ENCODE results near the gene GGT5. TPM values are rescaled to one million over a fixed set of nuclear protein-coding genes. Genes with fewer than 3 reads are reported as not detected.

GGT5 gene
- total and polyA plus RNA-seq, 2 experiments from 2014 or later, result 9.8 to 47.4 TPM

- 66% methylated on average over 26 of the region's 26 CpGs for WGBS (ENCODE audit: low lambda C conversion rate, missing lambda C conversion rate)
Observed at GRCh38 chr22:24201681-24202614, 42.9 kb downstream of the GGT5 start.

GRCh38 chr22:24200619-24201212 is 44.2 kb downstream of the GGT5 start:
- no peaks in the 10 kb centered on the region for H4K20me1 ChIP-seq (ENCODE audit: insufficient read depth, poor library complexity, severe bottlenecking)
- no peaks in the 10 kb centered on the region for H3K27me3 ChIP-seq
- H3K36me3 ChIP-seq (replicated peaks; ENCODE audit: insufficient read depth, low read depth), result no peaks in the 10 kb centered on the region
- WGBS (ENCODE audit: low lambda C conversion rate, missing lambda C conversion rate), result 82% methylated on average over 7 of the region's 7 CpGs
- H3K79me2 ChIP-seq, result no peaks in the 10 kb centered on the region
- no peak for DNase-seq (ENCODE audit: low spot score)
- TF ChIP-seq CTCF (IDR thresholded peaks at IDR 0.05; ENCODE audit: poor library complexity), result no peak
- TF ChIP-seq EZH2 (IDR thresholded peaks at IDR 0.05; ENCODE audit: borderline replicate concordance), result no peak
- TF ChIP-seq EZH2phosphoT487 (IDR thresholded peaks at IDR 0.05; ENCODE audit: low read depth, severe bottlenecking, unreplicated experiment), result no peak
- no peak overlapping the region for H2AFZ ChIP-seq
- no peak overlapping the region for H3K27ac ChIP-seq
- no peaks in the 10 kb centered on the region for H3K9me2 ChIP-seq (replicated peaks; ENCODE audit: insufficient read depth)
- H3K4me3 ChIP-seq, result no peak overlapping the region
- no peaks in the 10 kb centered on the region for H3K9me3 ChIP-seq (ENCODE audit: low read depth)
- H3K4me2 ChIP-seq, result no peak overlapping the region
- peaks cover 8% of the 10 kb centered on the region for H3K4me1 ChIP-seq (ENCODE audit: insufficient read depth)

More at GRCh38 chr22:24201681-24202614, 42.9 kb downstream of the GGT5 start:
- H2AFZ ChIP-seq, result no peak overlapping the region
- DNase-seq (ENCODE audit: low spot score), result no peak
- no peak for TF ChIP-seq CTCF (IDR thresholded peaks at IDR 0.05; ENCODE audit: poor library complexity)
- TF ChIP-seq EZH2phosphoT487 (IDR thresholded peaks at IDR 0.05; ENCODE audit: low read depth, severe bottlenecking, unreplicated experiment), result no peak
- TF ChIP-seq EZH2 (IDR thresholded peaks at IDR 0.05; ENCODE audit: borderline replicate concordance), result no peak
- H3K4me3 ChIP-seq, result no peak overlapping the region
- no peaks in the 10 kb centered on the region for H3K9me3 ChIP-seq (ENCODE audit: low read depth)
- no peaks in the 10 kb centered on the region for H4K20me1 ChIP-seq (ENCODE audit: insufficient read depth, poor library complexity, severe bottlenecking)
- H3K27ac ChIP-seq, result no peak overlapping the region
- no peaks in the 10 kb centered on the region for H3K36me3 ChIP-seq (replicated peaks; ENCODE audit: insufficient read depth, low read depth)
- H3K4me1 ChIP-seq (ENCODE audit: insufficient read depth), result peaks cover 8% of the 10 kb centered on the region
- no peaks in the 10 kb centered on the region for H3K79me2 ChIP-seq
- H3K27me3 ChIP-seq, result no peaks in the 10 kb centered on the region
- H3K9me2 ChIP-seq (replicated peaks; ENCODE audit: insufficient read depth), result no peaks in the 10 kb centered on the region
- no peak overlapping the region for H3K4me2 ChIP-seq

GRCh38 chr22:24198682-24199052 is 46.2 kb downstream of the GGT5 start:
- 94% methylated on average over 6 of the region's 6 CpGs for WGBS (ENCODE audit: low lambda C conversion rate, missing lambda C conversion rate)
- H3K27me3 ChIP-seq, result no peaks in the 10 kb centered on the region
- H2AFZ ChIP-seq, result no peak overlapping the region
- H3K9me2 ChIP-seq (replicated peaks; ENCODE audit: insufficient read depth), result no peaks in the 10 kb centered on the region
- no peak overlapping the region for H3K4me2 ChIP-seq
- H3K4me3 ChIP-seq, result no peak overlapping the region
- no peak overlapping the region for H3K27ac ChIP-seq
- H3K36me3 ChIP-seq (replicated peaks; ENCODE audit: insufficient read depth, low read depth), result no peaks in the 10 kb centered on the region
- H3K9me3 ChIP-seq (ENCODE audit: low read depth), result no peaks in the 10 kb centered on the region
- peaks cover 8% of the 10 kb centered on the region for H3K4me1 ChIP-seq (ENCODE audit: insufficient read depth)
- no peak for DNase-seq (ENCODE audit: low spot score)
- H3K79me2 ChIP-seq, result no peaks in the 10 kb centered on the region
- no peaks in the 10 kb centered on the region for H4K20me1 ChIP-seq (ENCODE audit: insufficient read depth, poor library complexity, severe bottlenecking)
- TF ChIP-seq EZH2 (IDR thresholded peaks at IDR 0.05; ENCODE audit: borderline replicate concordance) (no peak), EZH2phosphoT487 (IDR thresholded peaks at IDR 0.05; ENCODE audit: low read depth, severe bottlenecking, unreplicated experiment) (no peak), CTCF (IDR thresholded peaks at IDR 0.05; ENCODE audit: poor library complexity) (no peak)

Data from hepatocyte (in vitro differentiated cells).